Breast epithelium (tissue), 3 donors: ENCODE results near the gene ATOSA.

ENCODE experiments used
- CTCF ChIP-seq, 3 donors: fragments of 450-650 bp; IDR thresholded peaks; one replicate each; pipeline ENCODE4 v1.5.1; 2016 to 2017; ENCODE audit warnings: antibody characterized with exemption in 3 of 3, mild to moderate bottlenecking in 3 of 3, moderate library complexity in 3 of 3
- POLR2AphosphoS5 ChIP-seq, 3 donors: sonication (generic); formaldehyde crosslinking; IDR thresholded peaks; one replicate each; pipeline ENCODE4 v1.6.1; 2017; ENCODE audit warnings: antibody characterized with exemption in 3 of 3

GRCh38 chr15:52718551-52718950 is 39.4 kb upstream of the ATOSA start:
- TF ChIP-seq CTCF (IDR thresholded peaks at IDR 0.05) (no peak), POLR2AphosphoS5 (IDR thresholded peaks at IDR 0.05) (no peak)
